ENCODE data around the gene NR1D2. TPM values are rescaled to one million over a fixed set of nuclear protein-coding genes. Genes with fewer than 3 reads are reported as not detected.

NR1D2 gene
- total and polyA plus RNA-seq, 8 donors, result 5.5 to 105 (median 19.8) TPM

DNA sequence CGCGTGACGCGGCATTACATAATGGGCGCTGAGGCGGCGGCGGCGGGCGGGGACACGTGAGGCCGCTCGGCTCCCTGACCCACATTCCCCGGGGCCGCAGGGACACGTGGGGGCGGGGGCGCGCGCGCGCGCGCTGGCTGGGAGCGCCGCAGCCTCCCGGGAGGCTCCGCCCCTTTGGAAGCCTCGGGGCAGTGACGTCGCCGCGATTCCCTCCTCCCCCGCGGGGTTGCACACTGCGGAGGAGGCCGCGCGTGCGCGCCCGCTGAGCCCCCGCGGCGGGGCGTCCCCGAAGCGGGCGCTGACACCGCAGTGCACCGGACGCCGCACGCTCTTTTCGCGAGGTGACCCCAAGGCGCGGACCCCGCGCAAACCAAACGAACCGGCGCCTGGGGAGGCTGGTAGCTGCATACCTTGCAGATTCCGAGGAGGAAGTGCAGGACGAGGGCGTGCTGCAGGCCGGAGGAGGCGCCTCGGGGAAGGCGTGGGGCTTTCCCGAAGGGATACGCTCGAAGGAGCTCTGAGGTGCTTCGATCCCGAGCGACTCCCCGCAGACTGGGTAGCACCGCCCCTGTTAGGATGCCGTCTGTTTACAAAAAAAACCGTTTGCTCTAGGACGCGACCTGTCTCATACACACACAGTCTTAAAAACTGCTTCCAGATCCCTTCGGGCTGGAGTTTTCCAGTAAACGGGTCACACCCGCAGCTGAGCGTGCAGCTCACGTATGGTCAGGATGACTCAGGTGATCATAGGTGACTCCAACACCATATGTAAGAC is 1.0 kb downstream of the NR1D2 start:
- intact Hi-C loops (cut with DNase I; ENCODE audit: low total_unique reads), result no loop called here
- DNase-seq, result peak; percentile 99
- H3K27ac ChIP-seq, result peak overlapping the region; percentile 91 to 100 (median 98)
- H3K9me3 ChIP-seq, result no peaks in the 10 kb centered on the region
- H3K4me3 ChIP-seq, result peak overlapping the region; percentile 65 to 96 (median 86)
- no peaks in the 10 kb centered on the region for H3K36me3 ChIP-seq
- no peaks in the 10 kb centered on the region for H3K27me3 ChIP-seq
- peaks cover 33 to 60% (median 53%) of the 10 kb centered on the region in 4 donors for H3K4me1 ChIP-seq
- WGBS, 5 donors, result 0 to 1% (median 1%) methylated on average over 23 to 87 of the region's 87 CpGs
- TF ChIP-seq, protein P1, sequence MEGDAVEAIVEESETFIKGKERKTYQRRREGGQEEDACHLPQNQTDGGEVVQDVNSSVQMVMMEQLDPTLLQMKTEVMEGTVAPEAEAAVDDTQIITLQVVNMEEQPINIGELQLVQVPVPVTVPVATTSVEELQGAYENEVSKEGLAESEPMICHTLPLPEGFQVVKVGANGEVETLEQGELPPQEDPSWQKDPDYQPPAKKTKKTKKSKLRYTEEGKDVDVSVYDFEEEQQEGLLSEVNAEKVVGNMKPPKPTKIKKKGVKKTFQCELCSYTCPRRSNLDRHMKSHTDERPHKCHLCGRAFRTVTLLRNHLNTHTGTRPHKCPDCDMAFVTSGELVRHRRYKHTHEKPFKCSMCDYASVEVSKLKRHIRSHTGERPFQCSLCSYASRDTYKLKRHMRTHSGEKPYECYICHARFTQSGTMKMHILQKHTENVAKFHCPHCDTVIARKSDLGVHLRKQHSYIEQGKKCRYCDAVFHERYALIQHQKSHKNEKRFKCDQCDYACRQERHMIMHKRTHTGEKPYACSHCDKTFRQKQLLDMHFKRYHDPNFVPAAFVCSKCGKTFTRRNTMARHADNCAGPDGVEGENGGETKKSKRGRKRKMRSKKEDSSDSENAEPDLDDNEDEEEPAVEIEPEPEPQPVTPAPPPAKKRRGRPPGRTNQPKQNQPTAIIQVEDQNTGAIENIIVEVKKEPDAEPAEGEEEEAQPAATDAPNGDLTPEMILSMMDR (IDR thresholded peaks at IDR 0.05), result no peak
- TF ChIP-seq POLR2A (IDR thresholded peaks at IDR 0.05) (peak in 2 of 4 donors; percentile 15 to 35), EP300 (IDR thresholded peaks at IDR 0.05) (no peak), POLR2AphosphoS5 (IDR thresholded peaks at IDR 0.05) (peak in 2 of 3 donors; percentile 50 to 83)

DNA sequence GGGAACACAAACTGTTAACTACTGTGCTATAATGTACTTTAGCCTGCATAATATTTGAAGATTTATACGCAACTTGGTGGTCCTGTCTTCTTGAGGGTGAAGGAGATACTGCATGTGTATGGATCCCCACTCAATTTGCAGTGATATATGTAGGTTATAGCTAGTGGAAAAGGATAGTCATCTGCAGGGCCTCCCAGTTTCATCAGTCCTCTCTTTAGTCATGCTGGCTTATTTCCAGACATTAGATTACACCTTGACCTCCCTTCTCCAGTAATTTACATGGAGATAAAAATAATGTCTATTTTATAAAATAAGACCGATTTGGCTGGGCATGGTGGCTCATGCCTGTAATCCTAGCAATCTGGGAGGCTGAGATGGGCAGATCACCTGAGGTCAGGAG is 3.7 kb downstream of the NR1D2 start:
- no peak for TF ChIP-seq POLR2A (IDR thresholded peaks at IDR 0.05)
- no peak for TF ChIP-seq EP300 (IDR thresholded peaks at IDR 0.05)
- TF ChIP-seq, protein P1 (IDR thresholded peaks at IDR 0.05), result no peak
- TF ChIP-seq POLR2AphosphoS5 (IDR thresholded peaks at IDR 0.05), result no peak
- peaks cover 43 to 85% (median 65%) of the 10 kb centered on the region in 4 donors for H3K4me1 ChIP-seq

DNA sequence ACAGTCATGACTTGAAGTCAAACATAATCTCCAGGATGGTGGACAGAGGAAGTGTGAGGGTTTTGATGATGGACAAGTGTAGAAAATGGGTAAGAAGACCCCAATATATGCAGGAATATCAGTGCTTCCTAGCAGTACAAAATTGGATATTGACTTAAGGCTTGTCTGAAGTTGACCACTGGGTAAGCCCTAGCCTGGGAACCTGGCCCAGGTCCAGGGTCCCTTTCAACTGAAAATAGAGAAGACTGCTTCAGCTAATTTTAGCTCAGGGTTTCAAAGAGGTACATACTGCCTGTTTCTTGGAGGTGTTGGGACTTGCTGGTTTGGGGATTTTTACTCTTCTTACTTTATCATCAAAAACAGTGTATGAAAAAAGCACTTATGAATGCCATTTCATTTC is 4.7 kb downstream of the NR1D2 start:
- Histone ChIP-seq H3K36me3 (peaks cover 0 to 3% (median 1%) of the 10 kb centered on the region in 4 donors), H3K27me3 (no peaks in the 10 kb centered on the region), H3K9me3 (no peaks in the 10 kb centered on the region), H3K4me3 (peak overlapping the region in 1 of 4 donors; percentile 2), H3K4me1 (peaks cover 45 to 85% (median 65%) of the 10 kb centered on the region in 4 donors), H3K27ac (peak overlapping the region in 4 of 5 donors; percentile 1 to 100 (median 72))
- intact Hi-C loops (cut with DNase I; ENCODE audit: low total_unique reads), result no loop called here
- TF ChIP-seq POLR2AphosphoS5 (IDR thresholded peaks at IDR 0.05) (no peak), POLR2A (IDR thresholded peaks at IDR 0.05) (no peak), EP300 (IDR thresholded peaks at IDR 0.05) (no peak)
- TF ChIP-seq, protein P1 (IDR thresholded peaks at IDR 0.05), result no peak
- peak; percentile 62 to 65 for DNase-seq

More for the DNA sequence above, 3.7 kb downstream of the NR1D2 start:
- Histone ChIP-seq H3K27ac (peak overlapping the region in 4 of 5 donors; percentile 96 to 100 (median 99)), H3K4me3 (no peak overlapping the region), H3K27me3 (no peaks in the 10 kb centered on the region), H3K9me3 (no peaks in the 10 kb centered on the region), H3K36me3 (no peaks in the 10 kb centered on the region)
- intact Hi-C loops (cut with DNase I; ENCODE audit: low total_unique reads), result no loop called here
- 61 to 67% (median 64%) methylated on average over 2 of the region's 2 CpGs for WGBS, 5 donors
- DNase-seq, result no peak

DNA sequence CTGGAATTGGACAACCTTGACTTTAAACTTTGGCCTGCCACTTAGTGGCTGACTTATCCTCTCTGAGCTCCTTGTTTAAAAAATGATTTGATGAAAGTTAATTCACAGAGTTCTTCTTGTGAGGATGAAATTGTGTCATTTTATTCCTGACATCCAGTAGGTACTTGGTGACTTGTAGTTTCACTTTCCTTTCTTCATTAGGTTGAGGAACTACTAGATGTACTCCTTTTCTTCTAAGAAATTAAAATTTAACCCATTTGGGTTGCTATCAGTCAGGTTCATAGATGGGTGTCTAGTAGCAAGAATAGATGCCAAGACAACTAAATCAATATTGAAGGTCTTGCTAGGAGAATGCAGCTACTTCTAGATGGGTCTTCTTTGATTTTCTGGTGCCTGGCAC is 5.2 kb downstream of the NR1D2 start:
- peaks cover 0 to 8% (median 3%) of the 10 kb centered on the region in 4 donors for H3K36me3 ChIP-seq
- H3K27ac ChIP-seq, result peak overlapping the region in 4 of 5 donors; percentile 1 to 100 (median 72)
- no peaks in the 10 kb centered on the region for H3K9me3 ChIP-seq
- TF ChIP-seq EP300 (IDR thresholded peaks at IDR 0.05), result no peak
- TF ChIP-seq POLR2A (IDR thresholded peaks at IDR 0.05), result no peak
- TF ChIP-seq, protein P1 (IDR thresholded peaks at IDR 0.05), result no peak
- intact Hi-C loops (cut with DNase I; ENCODE audit: low total_unique reads), result no loop called here
- peak overlapping the region in 1 of 4 donors; percentile 2 for H3K4me3 ChIP-seq
- H3K27me3 ChIP-seq, result no peaks in the 10 kb centered on the region
- H3K4me1 ChIP-seq, result peaks cover 45 to 91% (median 67%) of the 10 kb centered on the region in 4 donors
- no peak for DNase-seq

Data from stomach (tissue), 9 donors.